SK-N-SH treated with all-trans-retinoic acid at 6 μM for 48 hours (cell line): Measurements from ENCODE around the gene S100A14.

Experiments
- ATAC-seq: fragments of 200-7000 bp; cut with Tn5 transposase; 3 replicates; pipeline ENCODE4 v1.9.1; 2020; ENCODE audit warnings: mild to moderate bottlenecking, moderate library complexity
- ARNTL ChIP-seq: fragments of 450-650 bp; formaldehyde crosslinking; IDR thresholded peaks from 2 replicates; pipeline ENCODE4 v1.5.0; 2020; ENCODE audit warnings: low read depth, mild to moderate bottlenecking, moderate library complexity, borderline replicate concordance
- BACH2 ChIP-seq: fragments of 250-450 bp; sonication (Bioruptor Pico); IDR thresholded peaks from 2 replicates; pipeline ENCODE4 v1.9.0; 2021; ENCODE audit warnings: mild to moderate bottlenecking, borderline replicate concordance
- CSDC2 ChIP-seq: fragments of 250-450 bp; sonication (Bioruptor Pico); IDR thresholded peaks from 2 replicates; pipeline ENCODE4 v1.5.0; 2020; ENCODE audit warnings: mild to moderate bottlenecking, moderate library complexity
- ESRRG ChIP-seq: fragments of 250-450 bp; sonication (Bioruptor Pico); IDR thresholded peaks from 2 replicates; pipeline ENCODE4 v1.6.1; 2021; ENCODE audit warnings: mild to moderate bottlenecking
- GLIS3 ChIP-seq: fragments of 250-450 bp; sonication (Bioruptor Pico); IDR thresholded peaks from 2 replicates; pipeline ENCODE4 v1.5.0; 2020; ENCODE audit warnings: mild to moderate bottlenecking, moderate library complexity
- OSR1 ChIP-seq: fragments of 250-450 bp; sonication (Bioruptor Pico); IDR thresholded peaks from 2 replicates; pipeline ENCODE4 v1.8.0; 2022; ENCODE audit warnings: moderate library complexity, mild to moderate bottlenecking, inconsistent platforms
- PPARA ChIP-seq: fragments of 250-450 bp; sonication (Bioruptor Pico); IDR thresholded peaks from 2 replicates; pipeline ENCODE4 v1.5.0; 2020; ENCODE audit warnings: mild to moderate bottlenecking, borderline replicate concordance
- RARB ChIP-seq: fragments of 250-450 bp; sonication (Bioruptor Pico); IDR thresholded peaks from 2 replicates; pipeline ENCODE4 v1.8.0; 2021; ENCODE audit warnings: mild to moderate bottlenecking, moderate library complexity
- SNAI2 ChIP-seq: fragments of 250-450 bp; sonication (Bioruptor Pico); IDR thresholded peaks from 2 replicates; pipeline ENCODE4 v1.5.0; 2020; ENCODE audit warnings: mild to moderate bottlenecking, moderate library complexity
- TCF4 ChIP-seq: fragments of 250-450 bp; sonication (Bioruptor Pico); IDR thresholded peaks from 2 replicates; pipeline ENCODE4 v1.8.0; 2021; ENCODE audit warnings: mild to moderate bottlenecking, moderate library complexity, borderline replicate concordance
- ZFP30 ChIP-seq: fragments of 450-650 bp; formaldehyde crosslinking; IDR thresholded peaks from 2 replicates; pipeline ENCODE4 v1.5.0; 2022; ENCODE audit warnings: mild to moderate bottlenecking, moderate library complexity
- ZNF565 ChIP-seq: fragments of 450-650 bp; formaldehyde crosslinking; conservative IDR thresholded peaks from 2 replicates; pipeline ENCODE4 v1.5.0; 2020; ENCODE audit warnings: low read depth, mild to moderate bottlenecking, moderate library complexity
- ZNF70 ChIP-seq: fragments of 450-650 bp; formaldehyde crosslinking; IDR thresholded peaks from 2 replicates; pipeline ENCODE4 v1.5.0; 2020; ENCODE audit warnings: mild to moderate bottlenecking, moderate library complexity
- ZNF8 ChIP-seq: fragments of 450-650 bp; formaldehyde crosslinking; IDR thresholded peaks from 2 replicates; pipeline ENCODE4 v1.5.0; 2020; ENCODE audit warnings: mild to moderate bottlenecking, moderate library complexity
- TF ChIP-seq, protein P1 (sequence below): fragments of 250-450 bp; sonication (Bioruptor Pico); IDR thresholded peaks from 2 replicates; pipeline ENCODE4 v1.8.0; 2020; ENCODE audit warnings: mild to moderate bottlenecking, moderate library complexity, borderline replicate concordance
- TF ChIP-seq, protein P2 (sequence below): fragments of 250-450 bp; sonication (Bioruptor Pico); IDR thresholded peaks from 2 replicates; pipeline ENCODE4 v1.8.0; 2021; ENCODE audit warnings: low read depth, mild to moderate bottlenecking, moderate library complexity, borderline replicate concordance
- TF ChIP-seq, protein P3 (sequence below): fragments of 250-450 bp; sonication (Bioruptor Pico); IDR thresholded peaks from 2 replicates; pipeline ENCODE4 v1.5.1; 2021; ENCODE audit warnings: mild to moderate bottlenecking, moderate library complexity
- TF ChIP-seq, protein P4 (sequence below): fragments of 250-450 bp; sonication (Bioruptor Pico); IDR thresholded peaks from 2 replicates; pipeline ENCODE4 v1.5.0; 2020; ENCODE audit warnings: mild to moderate bottlenecking, moderate library complexity
- TF ChIP-seq, protein P5 (sequence below): fragments of 250-450 bp; sonication (Bioruptor Pico); IDR thresholded peaks from 2 replicates; pipeline ENCODE4 v1.5.1; 2020; ENCODE audit warnings: low read depth, mild to moderate bottlenecking, moderate library complexity

S100A14 gene

DNA sequence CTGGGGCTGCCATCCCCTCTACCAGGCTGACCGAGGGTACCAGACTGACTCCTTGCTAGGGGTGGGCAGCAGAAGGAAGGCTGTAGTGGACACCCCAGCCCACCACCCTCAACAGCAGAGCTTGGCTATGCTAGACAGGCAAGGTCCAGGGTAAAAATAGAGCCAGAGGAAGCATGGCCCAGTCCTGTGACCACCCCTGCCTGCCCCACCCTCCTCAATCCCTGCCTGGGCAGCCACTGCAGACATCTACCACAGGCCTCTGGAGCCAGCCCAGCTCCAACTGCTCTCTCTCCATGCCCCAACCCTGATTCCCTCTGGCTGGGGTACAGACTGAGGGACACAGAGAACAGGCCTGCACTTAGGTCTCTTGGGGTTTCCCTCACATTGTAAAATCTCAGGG is 13.8 kb upstream of the S100A14 start (continued):
- TF ChIP-seq, protein P1, sequence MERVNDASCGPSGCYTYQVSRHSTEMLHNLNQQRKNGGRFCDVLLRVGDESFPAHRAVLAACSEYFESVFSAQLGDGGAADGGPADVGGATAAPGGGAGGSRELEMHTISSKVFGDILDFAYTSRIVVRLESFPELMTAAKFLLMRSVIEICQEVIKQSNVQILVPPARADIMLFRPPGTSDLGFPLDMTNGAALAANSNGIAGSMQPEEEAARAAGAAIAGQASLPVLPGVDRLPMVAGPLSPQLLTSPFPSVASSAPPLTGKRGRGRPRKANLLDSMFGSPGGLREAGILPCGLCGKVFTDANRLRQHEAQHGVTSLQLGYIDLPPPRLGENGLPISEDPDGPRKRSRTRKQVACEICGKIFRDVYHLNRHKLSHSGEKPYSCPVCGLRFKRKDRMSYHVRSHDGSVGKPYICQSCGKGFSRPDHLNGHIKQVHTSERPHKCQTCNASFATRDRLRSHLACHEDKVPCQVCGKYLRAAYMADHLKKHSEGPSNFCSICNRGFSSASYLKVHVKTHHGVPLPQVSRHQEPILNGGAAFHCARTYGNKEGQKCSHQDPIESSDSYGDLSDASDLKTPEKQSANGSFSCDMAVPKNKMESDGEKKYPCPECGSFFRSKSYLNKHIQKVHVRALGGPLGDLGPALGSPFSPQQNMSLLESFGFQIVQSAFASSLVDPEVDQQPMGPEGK (CRISPR knock-in tag): no peak
- TF ChIP-seq ARNTL (CRISPR knock-in tag) (no peak), ZNF8 (CRISPR knock-in tag) (no peak)
- TF ChIP-seq, protein P2, sequence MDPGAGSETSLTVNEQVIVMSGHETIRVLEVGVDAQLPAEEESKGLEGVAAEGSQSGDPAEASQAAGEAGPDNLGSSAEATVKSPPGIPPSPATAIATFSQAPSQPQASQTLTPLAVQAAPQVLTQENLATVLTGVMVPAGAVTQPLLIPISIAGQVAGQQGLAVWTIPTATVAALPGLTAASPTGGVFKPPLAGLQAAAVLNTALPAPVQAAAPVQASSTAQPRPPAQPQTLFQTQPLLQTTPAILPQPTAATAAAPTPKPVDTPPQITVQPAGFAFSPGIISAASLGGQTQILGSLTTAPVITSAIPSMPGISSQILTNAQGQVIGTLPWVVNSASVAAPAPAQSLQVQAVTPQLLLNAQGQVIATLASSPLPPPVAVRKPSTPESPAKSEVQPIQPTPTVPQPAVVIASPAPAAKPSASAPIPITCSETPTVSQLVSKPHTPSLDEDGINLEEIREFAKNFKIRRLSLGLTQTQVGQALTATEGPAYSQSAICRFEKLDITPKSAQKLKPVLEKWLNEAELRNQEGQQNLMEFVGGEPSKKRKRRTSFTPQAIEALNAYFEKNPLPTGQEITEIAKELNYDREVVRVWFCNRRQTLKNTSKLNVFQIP: no peak
- TF ChIP-seq, protein P3, sequence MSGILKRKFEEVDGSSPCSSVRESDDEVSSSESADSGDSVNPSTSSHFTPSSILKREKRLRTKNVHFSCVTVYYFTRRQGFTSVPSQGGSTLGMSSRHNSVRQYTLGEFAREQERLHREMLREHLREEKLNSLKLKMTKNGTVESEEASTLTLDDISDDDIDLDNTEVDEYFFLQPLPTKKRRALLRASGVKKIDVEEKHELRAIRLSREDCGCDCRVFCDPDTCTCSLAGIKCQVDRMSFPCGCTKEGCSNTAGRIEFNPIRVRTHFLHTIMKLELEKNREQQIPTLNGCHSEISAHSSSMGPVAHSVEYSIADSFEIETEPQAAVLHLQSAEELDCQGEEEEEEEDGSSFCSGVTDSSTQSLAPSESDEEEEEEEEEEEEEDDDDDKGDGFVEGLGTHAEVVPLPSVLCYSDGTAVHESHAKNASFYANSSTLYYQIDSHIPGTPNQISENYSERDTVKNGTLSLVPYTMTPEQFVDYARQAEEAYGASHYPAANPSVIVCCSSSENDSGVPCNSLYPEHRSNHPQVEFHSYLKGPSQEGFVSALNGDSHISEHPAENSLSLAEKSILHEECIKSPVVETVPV (CRISPR knock-in tag): no peak

DNA sequence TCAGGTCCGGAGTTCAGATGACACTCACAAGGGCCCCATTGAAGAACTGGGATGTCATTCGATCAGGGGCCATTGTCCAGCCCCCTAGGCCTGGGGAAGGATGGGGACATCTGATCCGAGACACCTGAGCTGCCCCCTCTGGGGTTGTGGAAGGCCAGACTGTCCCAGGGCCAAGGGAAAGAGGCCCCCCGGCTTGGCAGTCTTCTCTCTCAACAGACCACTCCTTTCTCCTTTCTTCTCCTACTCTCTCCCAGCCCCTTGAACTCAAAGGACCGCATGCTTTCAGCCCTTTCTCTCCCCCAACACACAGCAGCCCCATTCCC is 13.2 kb upstream of the S100A14 start:
- TF ChIP-seq ZFP30 (CRISPR knock-in tag) (no peak), PPARA (no peak), ZNF565 (CRISPR knock-in tag) (no peak), ESRRG (no peak), TCF4 (no peak), BACH2 (CRISPR knock-in tag) (no peak)
- TF ChIP-seq, protein P4, sequence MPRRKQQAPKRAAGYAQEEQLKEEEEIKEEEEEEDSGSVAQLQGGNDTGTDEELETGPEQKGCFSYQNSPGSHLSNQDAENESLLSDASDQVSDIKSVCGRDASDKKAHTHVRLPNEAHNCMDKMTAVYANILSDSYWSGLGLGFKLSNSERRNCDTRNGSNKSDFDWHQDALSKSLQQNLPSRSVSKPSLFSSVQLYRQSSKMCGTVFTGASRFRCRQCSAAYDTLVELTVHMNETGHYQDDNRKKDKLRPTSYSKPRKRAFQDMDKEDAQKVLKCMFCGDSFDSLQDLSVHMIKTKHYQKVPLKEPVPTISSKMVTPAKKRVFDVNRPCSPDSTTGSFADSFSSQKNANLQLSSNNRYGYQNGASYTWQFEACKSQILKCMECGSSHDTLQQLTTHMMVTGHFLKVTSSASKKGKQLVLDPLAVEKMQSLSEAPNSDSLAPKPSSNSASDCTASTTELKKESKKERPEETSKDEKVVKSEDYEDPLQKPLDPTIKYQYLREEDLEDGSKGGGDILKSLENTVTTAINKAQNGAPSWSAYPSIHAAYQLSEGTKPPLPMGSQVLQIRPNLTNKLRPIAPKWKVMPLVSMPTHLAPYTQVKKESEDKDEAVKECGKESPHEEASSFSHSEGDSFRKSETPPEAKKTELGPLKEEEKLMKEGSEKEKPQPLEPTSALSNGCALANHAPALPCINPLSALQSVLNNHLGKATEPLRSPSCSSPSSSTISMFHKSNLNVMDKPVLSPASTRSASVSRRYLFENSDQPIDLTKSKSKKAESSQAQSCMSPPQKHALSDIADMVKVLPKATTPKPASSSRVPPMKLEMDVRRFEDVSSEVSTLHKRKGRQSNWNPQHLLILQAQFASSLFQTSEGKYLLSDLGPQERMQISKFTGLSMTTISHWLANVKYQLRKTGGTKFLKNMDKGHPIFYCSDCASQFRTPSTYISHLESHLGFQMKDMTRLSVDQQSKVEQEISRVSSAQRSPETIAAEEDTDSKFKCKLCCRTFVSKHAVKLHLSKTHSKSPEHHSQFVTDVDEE: no peak
- no peak for ATAC-seq

DNA sequence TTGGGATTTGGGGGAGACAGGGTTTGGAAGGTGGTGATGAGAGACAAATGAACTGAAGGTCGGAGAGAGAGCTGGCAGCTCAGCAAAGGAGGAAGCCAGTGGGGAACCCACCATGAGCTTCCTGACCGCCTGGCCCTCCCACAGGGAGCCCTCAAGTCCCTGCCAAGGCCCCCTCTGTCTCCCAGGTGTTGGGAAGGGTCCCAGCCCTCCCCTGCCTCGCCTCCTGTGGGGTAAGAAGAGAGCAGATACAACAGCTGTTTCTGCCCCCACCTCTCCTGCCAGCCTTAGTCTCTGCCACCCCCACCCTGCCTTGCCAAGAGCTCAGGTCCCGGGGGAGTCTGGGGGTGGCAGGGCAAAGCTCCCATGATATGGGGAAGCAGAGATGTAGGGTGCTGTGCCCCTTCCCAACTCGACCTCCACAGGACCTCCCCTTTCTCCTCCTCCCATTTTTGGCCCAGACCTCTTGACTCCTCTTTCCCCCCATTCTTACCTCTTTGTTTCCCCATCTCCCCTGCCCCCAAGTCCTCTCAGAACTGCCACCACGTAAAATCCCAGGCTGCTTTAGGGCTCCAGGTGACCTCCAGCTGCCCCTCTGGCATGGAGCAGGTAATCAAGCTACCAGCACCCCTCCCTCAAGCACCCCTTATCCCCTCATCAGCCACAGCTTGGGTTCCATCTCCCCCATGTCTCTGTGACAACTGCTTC is 12.7 kb upstream of the S100A14 start:
- ATAC-seq: no peak
- TF ChIP-seq CSDC2 (CRISPR knock-in tag): no peak
- no peak for TF ChIP-seq OSR1 (CRISPR knock-in tag)
- TF ChIP-seq, protein P1 (CRISPR knock-in tag): no peak
- TF ChIP-seq, protein P5, sequence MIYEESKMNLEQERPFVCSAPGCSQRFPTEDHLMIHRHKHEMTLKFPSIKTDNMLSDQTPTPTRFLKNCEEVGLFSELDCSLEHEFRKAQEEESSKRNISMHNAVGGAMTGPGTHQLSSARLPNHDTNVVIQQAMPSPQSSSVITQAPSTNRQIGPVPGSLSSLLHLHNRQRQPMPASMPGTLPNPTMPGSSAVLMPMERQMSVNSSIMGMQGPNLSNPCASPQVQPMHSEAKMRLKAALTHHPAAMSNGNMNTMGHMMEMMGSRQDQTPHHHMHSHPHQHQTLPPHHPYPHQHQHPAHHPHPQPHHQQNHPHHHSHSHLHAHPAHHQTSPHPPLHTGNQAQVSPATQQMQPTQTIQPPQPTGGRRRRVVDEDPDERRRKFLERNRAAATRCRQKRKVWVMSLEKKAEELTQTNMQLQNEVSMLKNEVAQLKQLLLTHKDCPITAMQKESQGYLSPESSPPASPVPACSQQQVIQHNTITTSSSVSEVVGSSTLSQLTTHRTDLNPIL (CRISPR knock-in tag): no peak
- TF ChIP-seq ARNTL (CRISPR knock-in tag): no peak
- TF ChIP-seq ZNF70 (CRISPR knock-in tag): no peak
- TF ChIP-seq GLIS3 (CRISPR knock-in tag): no peak
- no peak for TF ChIP-seq ESRRG
- no peak for TF ChIP-seq SNAI2 (CRISPR knock-in tag)
- TF ChIP-seq, protein P3 (CRISPR knock-in tag): no peak
- no peak for TF ChIP-seq PPARA
- TF ChIP-seq, protein P4: no peak
- no peak for TF ChIP-seq RARB (CRISPR knock-in tag)
- no peak for TF ChIP-seq ZFP30 (CRISPR knock-in tag)
- TF ChIP-seq, protein P2: no peak
- TF ChIP-seq ZNF8 (CRISPR knock-in tag): no peak
